Endodermal cell (in vitro differentiated cells): ENCODE results near the gene GJB2. TPM values are rescaled to one million over a fixed set of nuclear protein-coding genes. Genes with fewer than 3 reads are reported as not detected.

Experiments
- DNase-seq: peaks from one replicate; pipeline ENCODE4 v3.0.0-alpha.2; 2017
- H3K27ac ChIP-seq: 2 replicates; pipeline ENCODE4 v1.5.1; 2013; ENCODE audit warnings: mild to moderate bottlenecking, low read depth, low read length, moderate library complexity
- H3K27me3 ChIP-seq: 2 replicates; pipeline ENCODE4 v1.6.1; 2013; ENCODE audit warnings: mild to moderate bottlenecking, low read length, moderate library complexity; ENCODE audit not compliant: insufficient read depth, control insufficient read depth, poor library complexity, severe bottlenecking
- H3K36me3 ChIP-seq: 2 replicates; pipeline ENCODE4 v1.7.0; 2013; ENCODE audit warnings: mild to moderate bottlenecking, low read length, moderate library complexity; ENCODE audit not compliant: control insufficient read depth, insufficient read depth
- H3K4me1 ChIP-seq: one replicate; pipeline ENCODE4 v1.7.0; 2013; ENCODE audit warnings: low read length; ENCODE audit not compliant: control insufficient read depth, insufficient read depth
- H3K4me3 ChIP-seq: 2 replicates; pipeline ENCODE4 v1.5.1; 2013; ENCODE audit warnings: mild to moderate bottlenecking, low read length, moderate library complexity
- H3K9ac ChIP-seq: 2 replicates; pipeline ENCODE4 v1.6.1; 2013; ENCODE audit warnings: mild to moderate bottlenecking, low read length, moderate library complexity; ENCODE audit not compliant: poor library complexity, severe bottlenecking; ENCODE audit errors: extremely low read depth
- H3K9me3 ChIP-seq: 2 replicates; pipeline ENCODE4 v1.6.1; 2013; ENCODE audit warnings: mild to moderate bottlenecking, low read length, moderate library complexity; ENCODE audit not compliant: control insufficient read depth
- H3K27ac Mint-ChIP-seq: 2 replicates; pipeline ENCODE4 v1.8.0; 2020; ENCODE audit warnings: mixed read lengths
- H3K27me3 Mint-ChIP-seq: 2 replicates; pipeline ENCODE4 v1.8.0; 2021; ENCODE audit warnings: mild to moderate bottlenecking, mixed read lengths; ENCODE audit not compliant: insufficient read depth
- H3K36me3 Mint-ChIP-seq: 2 replicates; pipeline ENCODE4 v1.8.0; 2020; ENCODE audit warnings: low read depth, mixed read lengths
- H3K4me1 Mint-ChIP-seq: 2 replicates; pipeline ENCODE4 v1.8.0; 2020; ENCODE audit warnings: mixed read lengths
- H3K4me3 Mint-ChIP-seq: 2 replicates; pipeline ENCODE4 v1.8.0; 2020; ENCODE audit warnings: mild to moderate bottlenecking, moderate library complexity, mixed read lengths
- H3K9me3 Mint-ChIP-seq: 2 replicates; pipeline ENCODE4 v1.8.0; 2020; ENCODE audit warnings: mild to moderate bottlenecking, mixed read lengths
- CTCF ChIP-seq: fragments of 200-600 bp; sonication (generic); conservative IDR thresholded peaks from 2 replicates; pipeline ENCODE4 v1.5.0; 2021; ENCODE audit warnings: antibody characterized with exemption, mild to moderate bottlenecking
- WGBS, 2 experiments: methylation state at CpG; one replicate each; pipeline versions ENCODE4 v1.1.5 to v1.1.7; 2013; ENCODE audit warnings: missing lambda C conversion rate in 2 of 2, mixed read lengths in 1 of 2; ENCODE audit not compliant: insufficient coverage in 1 of 2, insufficient read length in 1 of 2; 5-methylcytosine and 5-hydroxymethylcytosine counted together
- total RNA-seq, 2 donors: library from RNA; stranded (reverse); fragmentation: NEBNext Ultra II Directional in 1 of 2; extraction: Animal tissue kit (Norgen Biotek cat#: 25700) in 1 of 2; gene quantifications; 2 replicates in 1 of 2; 3 replicates in 1 of 2; pipeline ENCODE4 v1.2.1, GENCODE V29; 2021

GJB2 gene
- total RNA-seq, 2 donors from 2014 or later, result 0.26 to 0.82 TPM

GRCh38 chr13:20150561-20150960 is 42.2 kb downstream of the GJB2 start:
- DNase-seq, result no peak

GRCh38 chr13:20149762-20150161 is 43.0 kb downstream of the GJB2 start:
- Histone ChIP-seq H3K9me3 (no peaks in the 10 kb centered on the region), H3K36me3 (no peaks in the 10 kb centered on the region), H3K9ac (no peak overlapping the region), H3K4me1 (no peaks in the 10 kb centered on the region), H3K4me3 (no peak overlapping the region), H3K27ac (no peak overlapping the region), H3K27me3 (no peaks in the 10 kb centered on the region)
- WGBS, 2 experiments, result 85 to 87% methylated on average over 9 of the region's 9 CpGs
- TF ChIP-seq CTCF, result no peak
- Mint-ChIP-seq H3K4me1 (no peaks in the 10 kb centered on the region), H3K27ac (no peak overlapping the region), H3K9me3 (no peaks in the 10 kb centered on the region), H3K4me3 (no peak overlapping the region), H3K27me3 (peaks cover 23% of the 10 kb centered on the region), H3K36me3 (no peaks in the 10 kb centered on the region)
- peak; percentile 17 for DNase-seq

More at GRCh38 chr13:20150561-20150960, 42.2 kb downstream of the GJB2 start:
- peaks cover 24% of the 10 kb centered on the region for H3K27me3 Mint-ChIP-seq
- H3K9ac ChIP-seq, result no peak overlapping the region
- H3K27ac Mint-ChIP-seq, result no peak overlapping the region
- no peaks in the 10 kb centered on the region for H3K9me3 ChIP-seq
- H3K27me3 ChIP-seq, result no peaks in the 10 kb centered on the region
- no peak for TF ChIP-seq CTCF
- H3K36me3 ChIP-seq, result no peaks in the 10 kb centered on the region
- WGBS, 2 experiments, result 91 to 100% methylated on average over 2 to 9 of the region's 9 CpGs
- no peak overlapping the region for H3K4me3 Mint-ChIP-seq
- H3K4me1 Mint-ChIP-seq, result no peaks in the 10 kb centered on the region
- H3K9me3 Mint-ChIP-seq, result no peaks in the 10 kb centered on the region
- H3K4me3 ChIP-seq, result no peak overlapping the region
- no peaks in the 10 kb centered on the region for H3K36me3 Mint-ChIP-seq
- H3K4me1 ChIP-seq, result no peaks in the 10 kb centered on the region
- H3K27ac ChIP-seq, result no peak overlapping the region

GRCh38 chr13:20148501-20149183 is 44.1 kb downstream of the GJB2 start:
- Mint-ChIP-seq H3K27ac (no peak overlapping the region), H3K9me3 (no peaks in the 10 kb centered on the region), H3K36me3 (no peaks in the 10 kb centered on the region), H3K27me3 (peaks cover 15% of the 10 kb centered on the region), H3K4me1 (no peaks in the 10 kb centered on the region), H3K4me3 (no peak overlapping the region)
- no peak for TF ChIP-seq CTCF
- peak; percentile 35 for DNase-seq
- H3K4me1 ChIP-seq, result no peaks in the 10 kb centered on the region
- H3K27ac ChIP-seq, result no peak overlapping the region
- no peak overlapping the region for H3K9ac ChIP-seq
- H3K36me3 ChIP-seq, result no peaks in the 10 kb centered on the region
- no peak overlapping the region for H3K4me3 ChIP-seq
- 91% methylated on average over 15 to 16 of the region's 16 CpGs for WGBS, 2 experiments
- H3K27me3 ChIP-seq, result no peaks in the 10 kb centered on the region
- no peaks in the 10 kb centered on the region for H3K9me3 ChIP-seq
